Measurements from ENCODE around the gene CDC42BPB. TPM values are rescaled to one million over a fixed set of nuclear protein-coding genes. Genes with fewer than 3 reads are reported as not detected.
"Not testable (repeated sequence)": the region's sequence is repeated elsewhere in the genome, so short reads cannot be mapped to it uniquely, and the experiment has no call there.

Gene CDC42BPB
- total RNA-seq, 2 experiments from 2014 or later = 6.6 to 7.6 TPM

GRCh38 chr14:103028161-103028767 is 29.1 kb downstream of the CDC42BPB start:
- ATAC-seq (ENCODE audit: poor library complexity) (no peak), DNase-seq (no peak)
- Histone ChIP-seq H3K27ac (ENCODE audit: low read depth in 1 of 2, low read length in 2 of 2) (no peak overlapping the region), H3K27me3 (ENCODE audit: control insufficient read depth in 1 of 2, insufficient read depth in 2 of 2, low read length in 2 of 2) (no peaks in the 10 kb centered on the region), H3K9me3 (ENCODE audit: control insufficient read depth in 1 of 2, insufficient read depth in 1 of 2, low read length in 2 of 2) (no peaks in the 10 kb centered on the region), H3K4me3 (ENCODE audit: low read length) (no peak overlapping the region), H3K4me1 (ENCODE audit: insufficient read depth, low read length) (no peaks in the 10 kb centered on the region), H3K36me3 (ENCODE audit: insufficient read depth, low read length) (no peaks in the 10 kb centered on the region)
- Mint-ChIP-seq H3K4me3 (no peak overlapping the region), H3K27me3 (peaks cover 11% of the 10 kb centered on the region), H3K36me3 (ENCODE audit: low read depth) (no peaks in the 10 kb centered on the region), H3K4me1 (ENCODE audit: low read depth) (no peaks in the 10 kb centered on the region), H3K27ac (no peak overlapping the region), H3K9me3 (no peaks in the 10 kb centered on the region)
- ChIA-PET CTCF (no interaction called here), POLR2A (no interaction called here)
- TF ChIP-seq CTCF (IDR thresholded peaks at IDR 0.05) = no peak
- intact Hi-C loops (cut with DNase I, micrococcal nuclease) = no loop called here

- no peaks in the 10 kb centered on the region for H3K36me3 ChIP-seq (ENCODE audit: insufficient read depth, low read length)
- ATAC-seq (ENCODE audit: poor library complexity) (no peak), DNase-seq (no peak)
- no peak overlapping the region for H3K4me3 Mint-ChIP-seq
- H3K27ac Mint-ChIP-seq = no peak overlapping the region
- ChIA-PET POLR2A (no interaction called here), CTCF (no interaction called here)
- no peak for TF ChIP-seq CTCF (IDR thresholded peaks at IDR 0.05)
- H3K4me1 Mint-ChIP-seq (ENCODE audit: low read depth) = no peaks in the 10 kb centered on the region
- H3K36me3 Mint-ChIP-seq (ENCODE audit: low read depth) = no peaks in the 10 kb centered on the region
- peaks cover 0 to 2% of the 10 kb centered on the region in 2 experiments for H3K27me3 ChIP-seq (ENCODE audit: control insufficient read depth in 1 of 2, insufficient read depth in 2 of 2, low read length in 2 of 2)
- no peaks in the 10 kb centered on the region for H3K9me3 ChIP-seq (ENCODE audit: control insufficient read depth in 1 of 2, insufficient read depth in 1 of 2, low read length in 2 of 2)
- no peak overlapping the region for H3K4me3 ChIP-seq (ENCODE audit: low read length)
- intact Hi-C loops (cut with DNase I, micrococcal nuclease) = no loop called here
- no peak overlapping the region for H3K27ac ChIP-seq (ENCODE audit: low read depth in 1 of 2, low read length in 2 of 2)
- no peaks in the 10 kb centered on the region for H3K4me1 ChIP-seq (ENCODE audit: insufficient read depth, low read length)
- peaks cover 11% of the 10 kb centered on the region for H3K27me3 Mint-ChIP-seq
- no peaks in the 10 kb centered on the region for H3K9me3 Mint-ChIP-seq
These were observed 29.9 kb downstream of the CDC42BPB start for GRCh38 chr14:103027451-103027850.

- TF ChIP-seq CTCF (IDR thresholded peaks at IDR 0.05) = no peak
- DNase-seq (no peak), ATAC-seq (ENCODE audit: poor library complexity) (no peak)
- Histone ChIP-seq H3K9me3 (ENCODE audit: control insufficient read depth in 1 of 2, insufficient read depth in 1 of 2, low read length in 2 of 2) (no peaks in the 10 kb centered on the region), H3K4me3 (ENCODE audit: low read length) (no peak overlapping the region), H3K27me3 (ENCODE audit: control insufficient read depth in 1 of 2, insufficient read depth in 2 of 2, low read length in 2 of 2) (peaks cover 0 to 2% of the 10 kb centered on the region in 2 experiments), H3K27ac (ENCODE audit: low read depth in 1 of 2, low read length in 2 of 2) (no peak overlapping the region), H3K4me1 (ENCODE audit: insufficient read depth, low read length) (no peaks in the 10 kb centered on the region), H3K36me3 (ENCODE audit: insufficient read depth, low read length) (no peaks in the 10 kb centered on the region)
- intact Hi-C loops (cut with DNase I, micrococcal nuclease) = no loop called here
- Mint-ChIP-seq H3K36me3 (ENCODE audit: low read depth) (no peaks in the 10 kb centered on the region), H3K9me3 (no peaks in the 10 kb centered on the region), H3K27me3 (peaks cover 11% of the 10 kb centered on the region), H3K4me3 (no peak overlapping the region), H3K27ac (no peak overlapping the region), H3K4me1 (ENCODE audit: low read depth) (no peaks in the 10 kb centered on the region)
- ChIA-PET CTCF (no interaction called here), POLR2A (no interaction called here)
These were observed 30.4 kb downstream of the CDC42BPB start for GRCh38 chr14:103026988-103027387.

GRCh38 chr14:103026196-103026595 is 31.2 kb downstream of the CDC42BPB start:
- POLR2A ChIA-PET; H3K4me3 Mint-ChIP-seq; CTCF ChIA-PET; H3K27ac Mint-ChIP-seq; DNase-seq; H3K27ac ChIP-seq (ENCODE audit: low read depth in 1 of 2, low read length in 2 of 2); H3K4me1 Mint-ChIP-seq (ENCODE audit: low read depth); H3K9me3 Mint-ChIP-seq; ATAC-seq (ENCODE audit: poor library complexity); H3K27me3 ChIP-seq (ENCODE audit: control insufficient read depth in 1 of 2, insufficient read depth in 2 of 2, low read length in 2 of 2); H3K36me3 Mint-ChIP-seq (ENCODE audit: low read depth); intact Hi-C loops (cut with DNase I, micrococcal nuclease); H3K4me3 ChIP-seq (ENCODE audit: low read length); H3K36me3 ChIP-seq (ENCODE audit: insufficient read depth, low read length); H3K9me3 ChIP-seq (ENCODE audit: control insufficient read depth in 1 of 2, insufficient read depth in 1 of 2, low read length in 2 of 2); H3K4me1 ChIP-seq (ENCODE audit: insufficient read depth, low read length): not testable (repeated sequence)
- H3K27me3 Mint-ChIP-seq = peaks cover 11% of the 10 kb centered on the region
